ENCODE results near the gene TRAPPC10.

The TRAPPC10 gene

GRCh38 chr21:44006017-44006619 lies 6.0 kb upstream of the TRAPPC10 start:
- no peak for DNase-seq

GRCh38 chr21:44006656-44007055 lies 5.5 kb upstream of the TRAPPC10 start:
- DNase-seq: no peak

GRCh38 chr21:44010429-44010828 lies 1.7 kb upstream of the TRAPPC10 start:
- DNase-seq: no peak

GRCh38 chr21:44011123-44011522 lies 986 bp upstream of the TRAPPC10 start:
- no peak for DNase-seq

GRCh38 chr21:44012474-44013379 lies 618 bp downstream of the TRAPPC10 start:
- DNase-seq: peak; percentile 87

- peak; percentile 61 for DNase-seq
Measured at GRCh38 chr21:44013380-44014088, 1.4 kb downstream of the TRAPPC10 start.

- DNase-seq: no peak
Measured at GRCh38 chr21:44017601-44018000, 5.5 kb downstream of the TRAPPC10 start.

GRCh38 chr21:44018127-44018526 lies 6.0 kb downstream of the TRAPPC10 start:
- DNase-seq: no peak

- DNase-seq: peak; percentile 36
Measured at GRCh38 chr21:44018813-44019567, 6.9 kb downstream of the TRAPPC10 start.

GRCh38 chr21:44019568-44019958 lies 7.5 kb downstream of the TRAPPC10 start:
- no peak for DNase-seq

GRCh38 chr21:44020551-44020950 lies 8.4 kb downstream of the TRAPPC10 start:
- DNase-seq: no peak

GRCh38 chr21:44021064-44021463 lies 9.0 kb downstream of the TRAPPC10 start:
- DNase-seq: no peak

- no peak for DNase-seq
Measured at GRCh38 chr21:44024257-44024656, 12.1 kb downstream of the TRAPPC10 start.

- no peak for DNase-seq
Measured at GRCh38 chr21:44024887-44025353, 12.8 kb downstream of the TRAPPC10 start.

GRCh38 chr21:44027607-44028286 lies 15.6 kb downstream of the TRAPPC10 start:
- DNase-seq: no peak

GRCh38 chr21:44028287-44028659 lies 16.2 kb downstream of the TRAPPC10 start:
- no peak for DNase-seq

- DNase-seq: no peak
Measured at GRCh38 chr21:44029460-44030087, 17.5 kb downstream of the TRAPPC10 start.

GRCh38 chr21:44035244-44035643 lies 23.1 kb downstream of the TRAPPC10 start:
- no peak for DNase-seq

- DNase-seq: no peak
Measured at GRCh38 chr21:44038063-44038462, 26.0 kb downstream of the TRAPPC10 start.

GRCh38 chr21:44039828-44040227 lies 27.7 kb downstream of the TRAPPC10 start:
- no peak for DNase-seq

GRCh38 chr21:44043613-44044012 lies 31.5 kb downstream of the TRAPPC10 start:
- no peak for DNase-seq

- no peak for DNase-seq
Measured at GRCh38 chr21:44046734-44047133, 34.6 kb downstream of the TRAPPC10 start.
